HG02840 (cell line): ENCODE data around the gene TREML4.

Experiments used
- ATAC-seq: cut with Tn5 transposase; IDR thresholded peaks from one replicate; pipeline ENCODE4 v1.9.1; 2021; ENCODE audit warnings: mild to moderate bottlenecking, moderate library complexity, moderate number of reproducible peaks; ENCODE audit not compliant: unreplicated experiment, low FRiP score

TREML4 gene

DNA sequence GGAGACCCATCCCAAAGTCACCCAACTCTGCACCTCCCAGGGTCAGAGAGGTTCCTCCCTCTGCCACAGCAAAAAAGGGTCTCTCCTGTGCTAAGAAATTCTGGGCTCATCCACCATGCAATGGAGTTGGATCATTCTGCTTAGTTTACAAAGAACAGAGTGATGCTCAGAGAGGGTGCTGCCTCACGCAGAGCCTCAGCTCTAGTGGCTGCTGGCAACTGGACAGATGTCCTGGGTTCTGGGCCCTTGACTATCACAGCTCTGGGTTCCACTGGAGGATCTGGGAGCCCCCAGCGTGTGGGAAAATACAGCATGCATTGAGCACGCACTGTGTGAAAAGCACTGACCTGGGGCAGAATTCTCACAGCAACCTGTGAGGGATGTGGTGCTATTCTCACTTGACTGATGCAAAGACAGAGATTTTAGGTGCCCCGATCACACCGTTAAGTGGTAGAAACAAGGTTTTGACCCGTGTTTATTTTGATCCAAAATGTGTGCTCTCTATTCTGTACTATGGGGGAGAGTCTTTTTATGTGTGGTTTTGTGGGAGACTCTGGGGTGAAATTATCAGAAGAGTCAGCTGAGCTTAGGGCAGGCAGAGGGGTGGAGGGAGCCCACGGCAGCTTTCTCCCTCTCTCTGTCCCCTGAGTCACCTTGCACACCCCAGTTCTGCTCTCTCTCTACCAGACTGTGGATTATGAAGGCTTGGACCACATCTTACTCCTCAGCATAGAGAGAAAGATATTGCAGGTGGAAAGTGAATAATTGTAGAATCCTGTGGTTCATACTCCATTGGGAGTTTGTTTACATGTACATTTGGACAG lies 19.9 kb downstream of the TREML4 start:
- no peak for ATAC-seq

DNA sequence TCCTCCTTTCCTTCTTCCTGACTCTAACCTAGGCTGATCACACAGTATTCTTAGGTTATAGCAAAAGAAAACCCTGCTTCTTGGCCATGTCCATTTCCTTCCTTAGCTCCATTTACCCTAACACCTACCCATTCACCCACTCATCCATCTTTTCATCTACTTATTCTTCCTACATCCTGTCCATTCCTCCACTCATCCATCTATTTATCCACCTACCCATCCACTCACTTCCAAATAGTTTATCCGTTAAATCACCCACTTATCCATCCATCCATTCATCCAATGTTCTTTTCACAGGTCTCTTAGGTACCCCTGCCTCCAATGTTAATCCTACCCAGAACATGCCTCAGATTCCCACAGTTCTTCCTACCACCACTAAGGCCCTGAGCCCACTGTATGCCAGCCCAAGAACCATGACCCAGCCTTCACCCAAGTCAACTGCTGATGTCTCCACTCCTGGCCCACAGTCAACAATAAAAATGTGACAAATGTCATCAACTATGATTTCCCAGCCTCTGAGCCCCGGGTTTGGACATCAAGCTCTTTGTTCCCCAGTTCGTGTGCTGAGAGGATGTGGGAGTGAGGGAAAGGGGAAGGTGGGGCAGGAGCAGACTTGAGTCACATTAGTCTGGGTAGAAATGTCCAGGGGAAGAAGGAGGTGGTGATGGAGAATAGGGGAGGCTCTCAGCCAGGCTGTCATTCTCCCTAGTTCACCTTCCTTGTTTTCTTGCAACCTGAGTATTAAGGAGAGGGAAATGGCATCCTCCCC lies 24.4 kb downstream of the TREML4 start:
- ATAC-seq: no peak

DNA sequence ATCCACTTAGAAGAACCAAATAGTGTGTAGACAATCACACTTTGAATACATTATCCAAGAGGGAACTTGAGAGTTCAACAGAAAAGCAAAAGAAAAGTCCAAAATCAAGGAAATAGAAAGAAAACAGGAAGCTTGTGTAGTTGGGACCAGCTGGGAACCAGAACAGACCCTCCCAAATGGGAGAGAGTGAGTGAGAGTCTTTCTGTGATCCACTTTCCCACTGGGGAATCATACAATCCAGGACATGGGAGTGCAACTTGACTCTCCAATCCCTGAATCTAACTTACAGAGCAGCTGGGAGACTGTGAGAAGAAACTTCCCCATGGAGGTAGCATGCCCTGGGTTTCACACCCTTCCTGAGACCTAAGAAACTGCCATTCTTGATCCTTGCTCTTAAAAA lies 27.0 kb downstream of the TREML4 start:
- no peak for ATAC-seq

DNA sequence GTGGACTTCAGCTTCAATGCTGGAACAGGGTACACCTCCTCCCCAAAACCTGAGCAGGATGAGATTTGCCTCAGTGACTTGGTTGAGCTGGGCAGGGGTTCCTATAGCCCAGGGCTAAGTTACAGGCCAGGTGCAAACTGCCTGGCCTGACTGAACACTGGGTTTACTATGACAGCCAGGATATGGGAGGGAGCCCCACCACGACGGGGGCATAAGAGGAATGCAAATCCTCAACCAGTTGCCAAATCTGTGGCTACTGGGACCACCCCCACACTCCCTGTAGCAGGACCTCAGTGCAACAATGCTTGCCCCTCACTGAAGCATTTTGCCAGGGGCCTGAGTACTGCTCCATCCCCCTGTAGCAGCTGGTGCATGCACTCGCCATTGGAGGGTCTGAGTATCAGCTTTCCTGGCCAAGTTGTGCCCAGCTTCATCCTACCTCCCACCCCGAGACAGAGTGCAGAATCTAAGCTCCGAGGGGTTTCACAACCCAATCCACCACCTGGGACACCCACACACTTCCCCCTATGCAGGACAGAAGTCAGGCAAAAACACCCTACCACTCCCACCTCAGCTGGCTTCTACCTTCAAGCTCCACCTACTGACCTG lies 27.6 kb downstream of the TREML4 start:
- no peak for ATAC-seq

DNA sequence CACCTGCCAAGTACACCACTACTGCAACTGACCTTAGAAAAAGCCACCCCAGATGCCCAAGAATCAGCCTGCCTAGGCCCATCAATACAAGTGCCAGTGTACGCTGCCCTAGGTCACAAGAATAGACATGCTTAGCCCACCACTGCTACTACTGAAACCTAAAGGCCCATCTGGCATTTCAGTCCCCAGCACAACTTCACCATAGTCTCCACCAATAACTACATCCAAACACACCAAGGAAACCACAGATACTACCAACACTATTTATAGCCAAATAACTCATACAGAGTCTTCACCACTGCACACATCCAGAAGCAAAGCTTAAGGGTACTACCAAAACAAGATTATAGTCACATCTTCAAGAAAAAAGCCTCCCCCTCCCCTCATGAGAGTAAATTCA lies 28.2 kb downstream of the TREML4 start:
- no peak for ATAC-seq

DNA sequence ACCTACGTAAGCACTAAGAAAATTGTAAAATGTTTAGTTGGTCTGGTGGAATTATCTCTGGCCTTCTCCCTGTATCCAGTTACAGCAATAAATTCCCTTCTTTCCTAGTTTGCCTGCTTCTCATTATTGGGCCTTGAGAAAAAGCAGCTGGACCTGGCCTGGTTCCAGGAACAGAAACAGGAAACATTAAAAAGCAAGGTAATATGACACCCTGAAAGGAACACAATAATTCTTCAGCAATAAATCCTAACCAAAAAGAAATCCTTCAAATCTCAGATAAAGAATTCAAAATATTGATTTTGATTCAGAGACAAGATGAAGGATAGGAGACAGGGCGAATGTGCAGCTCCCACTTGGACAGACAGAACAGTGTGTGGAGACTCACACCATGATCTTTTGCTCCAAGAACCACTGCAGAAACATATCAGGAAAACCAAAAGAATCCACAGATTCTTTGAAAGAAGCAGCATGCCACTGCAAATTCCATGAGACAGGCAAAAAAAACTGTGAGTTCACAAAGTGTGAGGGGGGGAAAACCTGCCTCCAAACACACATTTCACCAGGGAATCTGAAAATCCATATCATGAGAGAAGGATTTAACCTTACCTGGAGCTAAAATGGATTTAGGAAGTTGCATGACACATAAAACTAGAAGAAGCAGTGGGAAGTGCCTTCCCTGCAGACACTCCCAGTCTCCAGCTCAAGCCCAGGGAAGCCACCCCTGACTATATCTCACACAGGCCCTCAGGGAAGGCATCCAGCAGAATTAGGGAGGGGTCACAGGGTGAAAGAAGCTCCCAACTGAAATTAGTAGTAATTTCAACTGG lies 29.4 kb downstream of the TREML4 start:
- ATAC-seq: no peak

DNA sequence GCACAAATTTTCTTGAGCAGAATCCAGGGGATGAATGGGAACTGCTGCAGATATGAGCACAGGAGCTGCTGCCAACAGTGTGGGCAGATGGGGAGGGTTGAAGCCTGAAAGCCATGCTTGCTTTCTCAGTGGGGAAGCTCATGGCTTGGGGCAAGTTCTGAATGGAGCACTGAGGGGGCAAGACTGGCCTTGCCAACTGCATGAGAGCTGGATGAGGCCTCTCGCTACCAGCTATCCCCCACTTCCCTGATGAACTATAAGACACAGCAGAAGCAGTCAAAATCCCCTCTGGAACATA lies 30.0 kb downstream of the TREML4 start:
- no peak for ATAC-seq

DNA sequence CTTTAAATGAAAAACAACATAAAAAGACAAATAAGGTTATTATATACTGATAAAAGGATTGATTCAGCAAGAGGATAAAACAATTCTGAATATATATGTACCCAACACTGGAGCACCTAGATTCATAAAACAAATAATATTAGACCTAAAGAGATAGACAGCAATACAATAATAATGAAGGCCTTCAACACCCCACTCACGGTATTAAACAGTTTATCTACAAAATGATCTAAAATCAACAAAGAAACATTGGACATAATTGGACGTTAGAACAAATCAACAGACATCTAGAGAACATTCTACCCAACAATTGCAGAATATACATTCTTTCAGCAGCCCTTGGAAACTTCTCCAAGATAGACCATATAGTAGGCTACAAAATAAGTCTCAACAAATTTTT lies 34.3 kb downstream of the TREML4 start:
- ATAC-seq: no peak

DNA sequence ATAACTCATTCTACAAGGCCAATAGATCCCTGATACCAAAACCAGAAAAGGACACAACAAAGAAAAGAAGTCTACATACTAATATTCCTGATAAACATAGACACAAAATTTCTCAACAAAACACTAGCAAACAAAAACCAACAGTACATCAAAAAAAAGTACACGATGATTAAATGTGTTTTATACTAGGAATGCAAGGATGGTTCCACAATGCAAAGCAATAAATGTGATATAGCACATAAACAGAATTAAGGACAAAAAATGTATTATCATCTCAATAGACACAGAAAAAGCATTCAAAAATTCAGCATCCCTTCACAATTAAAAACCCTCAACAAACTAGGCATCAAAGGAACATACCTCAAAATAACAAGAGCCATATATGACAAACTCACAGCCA lies 35.1 kb downstream of the TREML4 start:
- ATAC-seq: no peak

DNA sequence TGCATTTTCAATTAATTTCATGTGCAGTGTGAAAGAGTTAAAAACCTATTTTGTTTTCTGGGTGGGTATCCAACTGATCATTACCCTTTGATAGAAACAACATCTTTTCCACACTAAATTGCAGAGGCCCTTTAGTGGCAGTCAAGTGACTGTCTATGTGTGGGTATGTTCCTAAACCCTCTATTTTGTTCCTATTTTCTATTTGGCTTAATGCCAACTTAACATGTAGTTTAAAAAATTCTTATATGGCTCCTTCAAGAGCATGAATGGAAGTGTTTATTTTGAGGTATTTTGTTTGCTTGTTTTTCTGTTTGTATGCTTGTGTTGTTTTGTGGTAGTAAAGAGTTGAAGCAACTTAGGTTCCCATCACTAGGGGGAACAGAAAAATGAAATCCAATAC lies 38.4 kb downstream of the TREML4 start:
- ATAC-seq: no peak

DNA sequence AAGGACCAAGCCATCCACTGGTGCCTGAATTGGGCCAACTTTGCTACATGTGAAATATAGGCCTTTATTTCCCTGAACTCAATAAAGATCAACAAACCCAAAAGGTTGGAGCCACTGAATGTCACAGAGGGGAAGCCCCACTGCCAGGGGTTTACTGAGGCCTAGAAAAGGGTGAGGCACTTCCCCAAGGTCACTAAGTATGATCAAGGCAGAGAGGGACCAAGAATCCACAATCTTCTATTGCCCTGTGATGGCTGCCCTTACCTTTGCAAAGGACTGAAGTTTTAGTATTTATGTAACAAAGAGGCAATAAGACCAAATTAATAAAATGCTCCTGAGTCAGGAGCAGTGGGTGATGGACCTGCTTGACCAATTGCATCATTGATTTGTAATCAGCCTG lies 40.3 kb downstream of the TREML4 start:
- ATAC-seq: no peak

DNA sequence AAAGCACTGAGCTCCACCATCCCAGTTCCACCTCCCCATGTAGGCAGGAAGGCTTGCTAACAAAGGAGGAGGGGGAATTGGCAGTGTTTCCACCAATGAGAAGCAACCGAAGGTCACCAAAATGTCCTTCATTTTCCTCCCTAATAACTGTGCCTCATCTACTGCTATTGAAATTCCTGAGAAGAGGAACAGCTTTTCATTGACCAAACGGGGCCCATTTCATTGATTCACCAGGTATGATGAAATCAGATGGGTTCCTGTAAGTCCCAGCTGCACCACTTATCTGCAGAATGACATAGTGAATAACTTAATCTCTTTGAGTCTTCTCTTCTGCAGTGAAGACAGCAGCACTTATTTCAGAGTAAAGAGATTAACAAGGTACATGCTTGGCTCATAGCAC lies 41.0 kb downstream of the TREML4 start:
- ATAC-seq: no peak

DNA sequence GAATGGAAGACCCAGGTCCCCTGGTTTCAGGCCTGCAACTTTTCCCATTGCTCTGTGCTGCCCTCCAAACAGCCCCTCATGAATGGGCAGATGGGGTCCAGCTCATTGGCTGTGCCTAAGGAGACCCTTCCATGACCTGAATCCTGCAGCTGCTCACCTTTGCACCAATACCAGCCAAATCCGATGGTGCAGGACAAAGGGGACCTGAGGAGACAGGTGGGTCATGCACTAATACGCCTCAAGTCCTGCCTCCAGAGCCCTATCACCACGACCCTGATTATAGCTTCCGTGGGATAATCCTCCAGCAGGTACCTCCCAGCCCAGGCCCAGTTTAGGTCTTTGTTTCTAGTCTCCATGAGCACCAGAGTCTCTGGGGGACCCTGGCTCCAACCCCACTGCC lies 41.6 kb downstream of the TREML4 start:
- no peak for ATAC-seq

DNA sequence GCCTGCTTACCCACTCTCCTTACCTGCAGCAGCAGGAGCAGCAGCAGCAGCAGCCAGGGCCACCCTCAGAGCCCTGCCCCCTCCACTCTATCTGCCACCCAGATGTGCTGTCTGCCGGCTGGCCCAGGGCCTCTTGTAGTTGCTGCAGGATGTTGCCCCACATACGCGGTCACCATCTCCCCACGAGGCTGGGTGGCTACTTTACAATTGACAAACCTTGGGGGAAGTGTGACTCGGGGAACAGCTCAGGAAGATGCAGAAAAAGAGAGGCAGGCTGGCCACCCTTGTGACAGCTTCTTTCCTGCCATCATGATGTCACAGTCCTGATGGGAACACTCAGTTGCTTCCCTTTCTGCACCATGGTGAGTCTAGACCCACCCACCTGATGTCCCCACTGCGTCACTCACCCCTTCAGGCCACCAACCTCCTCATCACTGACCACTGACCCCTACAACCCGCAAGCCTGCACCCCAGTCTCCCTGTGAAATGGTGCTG lies 43.8 kb downstream of the TREML4 start:
- ATAC-seq: no peak

DNA sequence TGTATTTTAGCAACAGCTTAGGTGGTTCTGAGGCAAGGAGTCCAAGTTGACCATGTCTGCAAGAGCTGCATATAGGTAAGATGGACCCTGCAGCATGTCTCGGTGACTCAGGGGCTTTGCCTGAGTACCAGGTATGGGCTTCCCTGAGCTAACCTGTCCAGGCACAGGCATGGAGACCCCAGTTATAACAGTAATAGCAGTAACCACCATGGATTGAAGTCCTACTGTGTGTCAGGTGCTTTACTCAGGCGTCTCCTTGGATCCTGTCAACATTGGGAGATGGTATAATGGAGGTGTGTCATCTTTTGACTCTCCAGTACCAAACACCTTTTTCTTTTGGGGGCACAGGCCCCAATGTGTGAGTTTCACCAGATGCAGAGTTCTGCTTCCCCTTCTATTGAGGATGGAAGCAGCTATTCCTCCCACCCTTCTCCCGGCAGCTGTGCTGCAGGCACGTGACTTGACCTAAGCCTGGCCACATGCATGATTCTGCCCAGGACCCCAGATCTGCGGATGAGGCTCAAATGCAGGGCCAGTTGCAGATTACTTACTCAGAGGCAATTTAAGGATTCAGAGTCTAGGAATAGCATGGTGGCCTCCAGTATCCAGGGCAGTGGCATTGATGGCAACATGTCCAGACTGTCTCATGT lies 44.6 kb downstream of the TREML4 start:
- no peak for ATAC-seq

DNA sequence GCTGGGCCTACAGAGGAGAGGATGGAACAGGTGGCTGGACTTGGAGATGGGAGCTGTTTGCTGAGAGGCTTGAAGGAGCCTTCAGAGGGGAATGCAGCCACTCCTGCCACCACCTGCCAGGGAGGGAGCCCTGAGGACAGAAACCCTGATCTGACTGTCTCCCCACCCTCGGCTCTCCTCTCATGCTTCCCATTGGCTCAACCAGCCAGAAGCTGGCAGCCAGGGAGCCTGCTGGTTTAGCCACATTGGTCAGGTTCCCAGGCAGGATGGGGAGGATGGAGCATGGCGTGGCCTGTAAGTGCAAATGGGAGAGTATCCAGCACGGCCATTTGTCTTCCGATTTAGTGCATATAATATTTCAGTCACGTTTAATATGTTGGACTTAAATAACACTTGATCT lies 45.6 kb downstream of the TREML4 start:
- no peak for ATAC-seq

DNA sequence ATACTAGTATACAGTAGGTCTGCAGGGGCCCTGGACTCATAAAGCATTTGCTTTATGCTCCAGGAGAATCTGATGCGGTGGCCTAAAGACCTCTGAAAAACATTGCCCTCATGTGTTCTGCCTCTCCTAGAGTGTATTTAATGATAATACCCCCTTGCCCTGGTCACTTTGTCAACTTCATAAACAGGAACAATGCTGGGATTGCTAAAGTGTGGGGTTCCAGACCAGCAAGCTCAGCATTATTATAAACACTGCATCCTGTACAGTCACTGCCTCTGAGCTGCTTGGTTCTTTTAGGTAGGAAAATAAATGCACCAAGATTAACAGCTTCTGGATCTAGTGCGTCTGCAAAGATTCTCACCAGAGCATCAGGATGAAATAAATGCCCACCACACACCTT lies 46.1 kb downstream of the TREML4 start:
- ATAC-seq: no peak

DNA sequence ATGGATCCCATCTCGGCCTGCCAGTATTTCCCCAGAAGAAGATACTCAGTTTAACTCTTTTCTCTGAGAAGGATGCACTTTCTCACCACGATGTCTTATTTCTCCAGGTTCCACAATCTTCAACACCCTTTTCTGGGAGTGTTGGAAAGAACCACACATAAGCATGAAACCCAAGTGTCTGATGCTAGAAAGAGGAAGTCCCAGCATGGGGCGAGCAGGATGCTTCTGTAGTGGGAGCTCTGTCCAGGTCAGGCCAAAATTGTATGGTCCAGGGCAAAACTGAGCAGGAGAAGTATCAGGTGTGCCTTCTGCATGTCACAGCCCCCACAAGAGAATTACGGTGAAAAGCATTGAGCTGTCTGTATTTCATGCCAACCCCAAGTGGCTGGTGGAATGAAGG lies 47.3 kb downstream of the TREML4 start:
- no peak for ATAC-seq

DNA sequence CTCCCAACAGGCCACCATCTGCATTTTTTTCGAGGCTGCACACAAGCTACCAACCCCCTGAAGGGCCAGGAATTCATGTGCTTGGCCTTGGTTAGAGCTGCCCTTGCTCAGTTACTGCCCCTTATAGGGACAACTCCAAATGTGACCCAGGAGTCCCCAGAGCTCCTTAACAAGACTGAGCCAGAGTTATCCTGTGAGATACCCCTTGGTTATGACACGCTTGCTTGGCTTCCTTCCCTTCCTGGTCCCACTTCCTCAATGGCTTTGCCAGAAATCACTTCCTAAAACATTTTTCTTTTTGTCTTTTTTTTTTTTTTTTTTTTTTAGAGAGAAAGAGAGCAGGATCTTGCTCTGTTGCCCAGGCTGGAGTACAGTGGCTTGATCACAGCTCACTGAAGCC lies 49.5 kb downstream of the TREML4 start:
- ATAC-seq: no peak

DNA sequence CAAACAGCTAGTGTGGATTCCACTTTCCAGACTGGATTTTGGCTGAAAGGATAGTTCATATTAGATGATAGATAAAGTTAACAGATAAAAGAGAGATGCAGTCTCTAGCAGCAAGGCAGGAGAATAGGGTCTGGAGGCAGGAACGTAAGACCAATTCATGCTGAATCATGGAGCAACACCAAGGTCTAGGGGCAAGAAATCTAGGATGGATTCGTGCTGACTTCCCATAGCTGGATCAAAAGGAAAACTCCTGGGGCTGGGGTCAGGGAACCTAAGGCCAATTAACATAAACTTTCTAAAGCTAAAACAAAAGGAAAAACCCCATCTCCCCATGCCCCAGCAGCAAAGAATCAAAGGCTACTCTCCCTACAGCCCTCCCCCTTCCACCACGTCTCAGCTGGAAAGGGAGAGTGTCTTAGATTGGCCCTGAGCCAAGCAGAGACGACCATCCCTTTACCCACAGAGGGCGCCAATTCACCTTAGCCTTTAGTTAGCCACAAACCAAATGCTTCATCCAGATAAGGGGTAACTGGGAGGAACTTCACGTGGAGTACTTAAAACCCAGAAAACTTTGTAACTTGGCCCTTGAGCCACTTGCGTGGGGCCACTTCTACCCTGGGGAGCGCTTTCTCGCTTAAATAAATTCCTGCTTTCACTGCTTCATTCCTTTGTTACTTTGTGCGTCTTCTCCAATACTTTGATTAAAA lies 50.7 kb downstream of the TREML4 start:
- no peak for ATAC-seq
